Stimulated activated CD8-positive, alpha-beta memory T cell treated with anti-CD3 and anti-CD28 coated beads, Interleukin-15, amount 100 ng/mL, for 24 hours (primary cell): ENCODE measurements around the gene TMEM163.

ENCODE experiments used
- DNase-seq: peaks from one replicate; pipeline ENCODE4 v3.0.0-alpha.2; 2020; ENCODE audit warnings: low read depth

TMEM163 gene

GRCh38 chr2:134435936-134436335, 282.9 kb downstream of the TMEM163 start:
- DNase-seq = no peak

GRCh38 chr2:134435505-134435904, 283.3 kb downstream of the TMEM163 start:
- DNase-seq = no peak

- DNase-seq = no peak
Measured at GRCh38 chr2:134433979-134434378, 284.8 kb downstream of the TMEM163 start.

GRCh38 chr2:134433469-134433868, 285.3 kb downstream of the TMEM163 start:
- no peak for DNase-seq

GRCh38 chr2:134432435-134432883, 286.3 kb downstream of the TMEM163 start:
- no peak for DNase-seq

GRCh38 chr2:134431838-134432434, 286.9 kb downstream of the TMEM163 start:
- no peak for DNase-seq

- no peak for DNase-seq
Measured at GRCh38 chr2:134429886-134430285, 288.9 kb downstream of the TMEM163 start.

GRCh38 chr2:134426721-134427120, 292.1 kb downstream of the TMEM163 start:
- DNase-seq = no peak

- DNase-seq = no peak
Measured at GRCh38 chr2:134425724-134426496, 292.9 kb downstream of the TMEM163 start.

- DNase-seq = no peak
Measured at GRCh38 chr2:134421556-134422328, 297.1 kb downstream of the TMEM163 start.

GRCh38 chr2:134420920-134421319, 297.9 kb downstream of the TMEM163 start:
- DNase-seq = no peak

GRCh38 chr2:134420259-134420658, 298.5 kb downstream of the TMEM163 start:
- DNase-seq = no peak

GRCh38 chr2:134417968-134418582, 300.7 kb downstream of the TMEM163 start:
- DNase-seq = no peak

- DNase-seq = no peak
Measured at GRCh38 chr2:134416637-134417036, 302.2 kb downstream of the TMEM163 start.

- no peak for DNase-seq
Measured at GRCh38 chr2:134416018-134416417, 302.8 kb downstream of the TMEM163 start.

GRCh38 chr2:134413912-134414311, 304.9 kb downstream of the TMEM163 start:
- no peak for DNase-seq

- no peak for DNase-seq
Measured at GRCh38 chr2:134413430-134413829, 305.4 kb downstream of the TMEM163 start.

GRCh38 chr2:134412639-134412999, 306.2 kb downstream of the TMEM163 start:
- no peak for DNase-seq

- peak; percentile 6 for DNase-seq
Measured at GRCh38 chr2:134411828-134412638, 306.8 kb downstream of the TMEM163 start.

GRCh38 chr2:134411279-134411827, 307.4 kb downstream of the TMEM163 start:
- no peak for DNase-seq

GRCh38 chr2:134410831-134411231, 308.0 kb downstream of the TMEM163 start:
- no peak for DNase-seq
